HG03354 (cell line): ENCODE data around the gene AMER3.

Experiments
- ATAC-seq: cut with Tn5 transposase; IDR thresholded peaks from one replicate; pipeline ENCODE4 v1.9.1; 2021; ENCODE audit warnings: mild to moderate bottlenecking; ENCODE audit not compliant: unreplicated experiment, poor library complexity, severe bottlenecking

Gene AMER3

GRCh38 chr2:130767408-130767775 lies 12.1 kb downstream of the AMER3 start:
- ATAC-seq: no peak

DNA sequence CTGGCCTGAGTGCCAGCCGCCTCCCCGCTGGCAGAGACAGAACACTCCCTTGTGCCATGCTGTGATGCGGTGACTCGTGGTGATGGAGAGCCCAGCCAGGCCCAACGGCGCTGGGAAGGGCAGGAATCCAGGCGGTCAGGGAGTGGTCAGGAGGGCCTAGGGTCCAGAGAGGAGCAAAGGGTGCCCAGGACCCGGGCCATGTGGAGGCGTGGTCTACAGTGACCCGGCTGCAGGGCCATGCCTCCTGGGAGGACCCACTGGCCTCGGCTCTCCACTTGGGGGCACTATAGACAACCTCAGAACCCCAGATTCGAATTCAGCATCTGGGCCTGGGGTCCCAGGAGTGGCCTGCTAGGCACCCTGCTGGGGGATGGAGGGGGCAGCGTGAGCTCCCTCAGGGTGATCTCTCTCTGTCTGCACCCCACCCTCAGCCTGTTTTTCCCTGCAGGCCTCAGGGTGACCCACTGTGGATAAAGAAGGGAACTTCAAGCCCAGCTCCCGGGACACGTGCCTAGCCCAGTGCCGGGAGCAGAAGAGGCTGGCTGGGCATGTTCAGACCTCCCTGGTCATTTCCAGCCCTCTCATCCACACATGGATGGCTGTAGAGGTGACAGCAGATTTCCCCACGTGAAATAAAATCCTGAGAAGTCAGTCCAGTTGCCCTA lies 13.0 kb downstream of the AMER3 start:
- ATAC-seq: no peak

- no peak for ATAC-seq
These were observed 14.1 kb downstream of the AMER3 start for GRCh38 chr2:130769343-130769907.

DNA sequence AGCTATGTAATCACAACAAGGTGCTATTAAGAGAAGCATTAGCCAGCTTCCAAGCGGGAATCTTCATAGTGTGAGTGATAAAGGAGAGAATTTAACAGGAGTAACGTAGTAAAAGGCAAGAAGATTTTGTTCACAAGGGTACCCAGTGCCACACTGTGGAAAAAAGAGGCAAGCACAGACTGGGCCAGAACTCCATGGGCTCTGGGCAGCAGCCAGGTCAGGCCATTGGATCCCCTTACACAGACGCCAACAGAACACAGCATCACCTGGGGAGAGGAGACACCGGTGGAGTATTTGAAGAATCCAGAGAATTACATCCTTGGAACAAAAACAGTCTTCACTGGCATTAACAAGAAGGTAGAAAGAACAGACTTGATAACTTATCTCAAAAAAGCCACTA lies 21.2 kb downstream of the AMER3 start:
- ATAC-seq: no peak

GRCh38 chr2:130778781-130779180 lies 23.4 kb downstream of the AMER3 start:
- ATAC-seq: no peak

GRCh38 chr2:130785466-130786055 lies 30.2 kb downstream of the AMER3 start:
- ATAC-seq: no peak

DNA sequence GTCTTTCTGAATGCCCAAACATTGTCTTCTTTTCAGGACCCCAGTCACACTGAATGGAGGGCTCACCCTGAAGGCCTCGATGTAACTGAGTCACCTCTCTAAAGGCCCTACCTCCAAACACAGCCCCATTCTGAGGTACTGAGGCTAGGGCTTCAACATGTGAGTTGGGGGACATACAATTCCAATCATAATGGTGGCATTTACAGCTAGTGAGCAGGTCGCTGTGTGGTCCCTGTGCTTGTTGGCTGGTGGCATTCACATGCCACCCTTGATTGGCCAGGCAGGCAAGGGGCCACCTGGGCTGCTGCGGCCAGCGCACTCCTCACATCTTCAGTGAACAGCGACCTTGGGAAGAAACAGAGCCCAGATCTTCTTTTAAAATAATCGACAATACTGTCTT lies 30.7 kb downstream of the AMER3 start:
- no peak for ATAC-seq

DNA sequence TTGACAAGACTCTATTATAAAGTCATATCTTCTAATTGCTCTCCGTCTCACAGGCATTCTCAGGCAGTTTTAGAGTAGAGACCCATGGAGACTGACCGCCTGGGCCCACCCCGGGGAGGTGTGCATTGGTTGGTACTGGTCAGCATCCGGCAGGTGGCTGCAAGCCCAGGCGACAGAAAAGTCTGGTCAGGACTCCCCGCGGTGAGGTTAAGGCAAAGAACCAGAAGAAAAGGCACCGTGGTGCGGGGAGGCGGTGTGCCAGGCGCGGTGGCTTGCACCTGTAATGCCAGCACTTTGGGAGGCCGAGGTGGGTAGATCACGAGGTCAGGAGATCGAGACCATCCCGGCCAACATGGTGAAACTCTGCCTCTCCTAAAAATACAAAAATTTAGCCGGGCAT lies 32.5 kb downstream of the AMER3 start:
- no peak for ATAC-seq

GRCh38 chr2:130790312-130790711 lies 35.0 kb downstream of the AMER3 start:
- ATAC-seq: no peak

- ATAC-seq: no peak
These were observed 35.7 kb downstream of the AMER3 start for GRCh38 chr2:130790804-130791616.

GRCh38 chr2:130791617-130791939 lies 36.2 kb downstream of the AMER3 start:
- ATAC-seq: no peak

DNA sequence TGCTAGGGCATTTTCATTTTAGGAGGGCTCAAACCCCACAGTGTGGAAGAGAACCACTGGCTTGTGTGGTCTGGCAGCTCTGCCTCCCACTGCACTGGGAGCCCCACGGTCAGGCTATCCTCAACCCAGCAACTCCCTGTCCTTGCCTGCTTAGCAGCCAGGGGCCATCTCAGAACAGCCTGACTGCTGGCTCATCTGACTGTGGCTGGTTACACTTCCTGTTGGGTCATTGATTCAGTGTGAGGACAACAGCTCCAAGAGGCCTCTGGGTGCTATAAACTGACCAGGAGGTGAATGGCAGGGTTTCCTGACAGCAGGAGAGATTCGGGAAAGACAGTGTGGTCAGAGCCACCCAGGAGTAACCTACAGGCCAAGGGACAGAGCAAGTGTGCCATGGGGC lies 40.1 kb downstream of the AMER3 start:
- no peak for ATAC-seq

DNA sequence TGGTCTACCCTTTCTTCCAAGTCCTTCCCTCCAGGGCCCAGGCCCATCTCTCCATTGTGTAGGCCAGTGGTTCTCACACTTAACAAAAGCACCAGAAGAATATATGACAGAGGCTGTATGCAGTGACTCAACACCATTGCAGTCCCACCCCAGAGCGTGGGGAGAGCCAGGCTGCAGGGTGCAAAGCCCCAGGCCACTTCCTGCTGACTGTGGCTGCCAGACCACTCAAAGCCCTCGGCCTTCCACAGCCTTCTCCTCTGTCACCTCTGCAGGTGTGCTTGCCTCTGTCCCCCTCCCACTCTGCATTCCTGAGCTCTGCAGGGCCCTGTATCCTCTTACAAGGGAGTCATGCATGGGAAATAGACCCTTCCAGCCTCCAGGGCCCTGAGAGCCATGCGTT lies 41.0 kb downstream of the AMER3 start:
- ATAC-seq: no peak

GRCh38 chr2:130797493-130798435 lies 42.4 kb downstream of the AMER3 start:
- ATAC-seq: peak; percentile 93

DNA sequence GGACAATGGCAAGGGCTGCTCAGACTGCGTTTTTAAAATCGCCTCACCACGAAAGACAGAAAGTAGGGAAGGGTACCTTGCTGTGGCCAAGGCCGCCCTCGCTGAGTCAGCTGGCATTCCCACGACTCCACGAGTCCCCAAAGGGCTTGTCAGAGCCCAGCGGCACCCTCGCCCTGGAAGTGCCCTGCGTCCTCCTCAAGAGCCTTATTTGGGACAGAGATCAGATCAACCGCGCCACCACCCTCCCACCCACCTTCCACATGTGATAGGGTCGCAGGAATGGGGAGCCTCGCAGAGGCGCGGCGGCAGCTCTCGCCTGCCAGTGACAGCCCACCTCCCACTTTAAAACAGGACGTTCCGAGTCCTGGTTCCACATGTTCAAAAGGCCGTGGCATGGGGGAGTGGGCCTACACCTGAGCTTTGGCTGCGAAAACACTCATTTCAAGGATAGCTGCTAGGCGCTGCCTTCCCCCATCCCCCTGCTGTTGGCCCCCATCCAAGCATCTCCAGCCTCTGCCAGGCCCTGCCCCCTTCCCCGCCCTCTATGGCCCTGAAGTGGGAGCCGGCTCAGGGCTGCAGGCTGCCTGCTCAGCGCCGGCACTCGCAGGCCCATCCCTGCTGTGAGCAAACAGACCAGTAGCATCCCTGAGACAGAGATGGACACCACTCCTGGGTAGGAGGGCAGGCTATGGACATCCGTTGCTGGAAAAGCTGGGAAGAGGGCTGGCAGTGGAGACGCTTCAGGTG lies 43.3 kb downstream of the AMER3 start:
- no peak for ATAC-seq

DNA sequence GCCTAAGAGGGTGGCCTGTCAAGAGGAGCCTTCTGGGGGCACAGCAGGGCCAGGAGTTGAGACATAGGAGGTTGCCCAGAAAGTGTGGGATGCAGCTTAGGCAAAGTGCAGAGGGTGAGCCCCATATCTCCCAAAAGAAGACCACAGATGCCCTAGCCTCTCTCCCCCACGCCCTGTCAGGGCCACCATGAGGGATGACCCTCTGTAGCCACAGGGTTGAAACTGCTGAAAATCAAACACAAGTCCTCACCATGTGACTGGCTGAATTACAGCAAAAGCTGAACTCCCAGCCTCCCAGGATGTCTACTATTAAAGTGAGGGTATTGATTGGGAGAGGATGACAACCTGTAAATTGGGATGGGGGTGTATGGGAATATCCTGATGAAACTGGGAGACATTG lies 44.0 kb downstream of the AMER3 start:
- ATAC-seq: no peak

- no peak for ATAC-seq
These were observed 50.3 kb downstream of the AMER3 start for GRCh38 chr2:130805613-130806012.

GRCh38 chr2:130806370-130806769 lies 51.0 kb downstream of the AMER3 start:
- ATAC-seq: no peak

GRCh38 chr2:130807659-130808385 lies 52.5 kb downstream of the AMER3 start:
- no peak for ATAC-seq
